WTC11 (cell line): ENCODE results near the gene OXNAD1. TPM values are rescaled to one million over a fixed set of nuclear protein-coding genes. Genes with fewer than 3 reads are reported as not detected.

Experiments
- ATAC-seq: fragments of 200-7000 bp; cut with Tn5 transposase; 2 replicates; pipeline ENCODE4 v1.10.0; 2021; ENCODE audit warnings: mild to moderate bottlenecking, moderate library complexity
- CTCF ChIA-PET: fragments of 300-600 bp; sonication (Branson Sonifier 250); formaldehyde crosslinking; loops from one replicate; lab custom pipeline; 2021; ENCODE audit warnings: antibody characterized with exemption; lab: Charles Lee
- POLR2A ChIA-PET: fragments of 350-600 bp; sonication (Branson Sonifier 250); formaldehyde crosslinking; loops from one replicate; lab custom pipeline; 2021; ENCODE audit warnings: antibody characterized with exemption; lab: Charles Lee
- DNase-seq: peaks from one replicate; pipeline ENCODE4 v3.0.0; 2021; ENCODE audit warnings: low spot score
- H3K27ac Mint-ChIP-seq: 2 replicates; pipeline ENCODE4 v1.8.0; 2021; ENCODE audit warnings: mixed read lengths
- H3K27me3 Mint-ChIP-seq: 2 replicates; pipeline ENCODE4 v1.8.0; 2021; ENCODE audit warnings: low read depth, mild to moderate bottlenecking, moderate library complexity, mixed read lengths
- H3K36me3 Mint-ChIP-seq: 2 replicates; pipeline ENCODE4 v1.8.0; 2021; ENCODE audit warnings: mixed read lengths
- H3K4me1 Mint-ChIP-seq: 2 replicates; pipeline ENCODE4 v1.8.0; 2022; ENCODE audit warnings: mixed read lengths
- H3K4me3 Mint-ChIP-seq: 2 replicates; pipeline ENCODE4 v1.8.0; 2021; ENCODE audit warnings: mild to moderate bottlenecking, moderate library complexity, mixed read lengths
- H3K9me3 Mint-ChIP-seq: 2 replicates; pipeline ENCODE4 v1.8.0; 2021; ENCODE audit warnings: mixed read lengths
- AFF4 ChIP-seq: sonication (generic); formaldehyde crosslinking; IDR thresholded peaks from 2 replicates; pipeline ENCODE4 v1.8.1; 2023; ENCODE audit warnings: mild to moderate bottlenecking, missing genetic modification reagents, borderline replicate concordance
- ARID4B ChIP-seq: sonication (generic); formaldehyde crosslinking; IDR thresholded peaks from 2 replicates; pipeline ENCODE4 v1.8.0; 2023; ENCODE audit warnings: missing genetic modification reagents, mild to moderate bottlenecking, borderline replicate concordance
- CREB1 ChIP-seq: sonication (generic); formaldehyde crosslinking; IDR thresholded peaks from 2 replicates; pipeline ENCODE4 v1.8.0; 2023; ENCODE audit warnings: mild to moderate bottlenecking, missing genetic modification reagents
- CREM ChIP-seq: sonication (generic); formaldehyde crosslinking; IDR thresholded peaks from 2 replicates; pipeline ENCODE4 v1.8.1; 2022; ENCODE audit warnings: mild to moderate bottlenecking, missing genetic modification reagents, moderate library complexity
- ELF4 ChIP-seq: sonication (generic); formaldehyde crosslinking; IDR thresholded peaks from 2 replicates; pipeline ENCODE4 v1.8.1; 2022; ENCODE audit warnings: low read depth, mild to moderate bottlenecking, moderate library complexity, missing genetic modification reagents
- GABPB1 ChIP-seq: sonication (generic); formaldehyde crosslinking; IDR thresholded peaks from 2 replicates; pipeline ENCODE4 v1.8.1; 2023; ENCODE audit warnings: mild to moderate bottlenecking, missing genetic modification reagents
- GRHL2 ChIP-seq: fragments of 250-450 bp; sonication (Bioruptor Pico); IDR thresholded peaks from 2 replicates; pipeline ENCODE4 v1.8.0; 2022; ENCODE audit warnings: mild to moderate bottlenecking, moderate library complexity; ENCODE audit not compliant: insufficient replicate concordance, severe bottlenecking
- IRF2 ChIP-seq: sonication (generic); formaldehyde crosslinking; IDR thresholded peaks from 2 replicates; pipeline ENCODE4 v1.8.0; 2022; ENCODE audit warnings: low read depth, missing genetic modification reagents, borderline replicate concordance
- JAZF1 ChIP-seq: fragments of 250-450 bp; sonication (Bioruptor Pico); IDR thresholded peaks from 2 replicates; pipeline ENCODE4 v1.9.0; 2021; ENCODE audit warnings: moderate library complexity, mild to moderate bottlenecking, inconsistent platforms
- KAT7 ChIP-seq: sonication (generic); formaldehyde crosslinking; IDR thresholded peaks from 2 replicates; pipeline ENCODE4 v1.8.1; 2023; ENCODE audit warnings: missing genetic modification reagents, mild to moderate bottlenecking, borderline replicate concordance
- MAX ChIP-seq: sonication (generic); formaldehyde crosslinking; IDR thresholded peaks from 2 replicates; pipeline ENCODE4 v1.8.0; 2022; ENCODE audit warnings: mild to moderate bottlenecking, missing genetic modification reagents
- MYBL2 ChIP-seq: sonication (generic); formaldehyde crosslinking; IDR thresholded peaks from 2 replicates; pipeline ENCODE4 v1.8.1; 2023; ENCODE audit warnings: mild to moderate bottlenecking, moderate library complexity, missing genetic modification reagents
- NFYB ChIP-seq: sonication (generic); formaldehyde crosslinking; conservative IDR thresholded peaks from 2 replicates; pipeline ENCODE4 v1.8.0; 2022; ENCODE audit warnings: low read depth, missing genetic modification reagents
- SMAD3 ChIP-seq: sonication (generic); formaldehyde crosslinking; IDR thresholded peaks from 2 replicates; pipeline ENCODE4 v1.8.0; 2022; ENCODE audit warnings: missing genetic modification reagents, mild to moderate bottlenecking, borderline replicate concordance
- SOX15 ChIP-seq: fragments of 250-450 bp; sonication (Bioruptor Pico); IDR thresholded peaks from 2 replicates; pipeline ENCODE4 v1.9.0; 2021; ENCODE audit warnings: mild to moderate bottlenecking
- SP1 ChIP-seq: sonication (generic); formaldehyde crosslinking; conservative IDR thresholded peaks from 2 replicates; pipeline ENCODE4 v1.8.1; 2022; ENCODE audit warnings: missing genetic modification reagents
- TP53 ChIP-seq: sonication (generic); formaldehyde crosslinking; IDR thresholded peaks from 2 replicates; pipeline ENCODE4 v1.8.1; 2023; ENCODE audit warnings: mild to moderate bottlenecking, missing genetic modification reagents
- USF2 ChIP-seq: sonication (generic); formaldehyde crosslinking; IDR thresholded peaks from 2 replicates; pipeline ENCODE4 v1.8.1; 2023; ENCODE audit warnings: mild to moderate bottlenecking, missing genetic modification reagents, moderate library complexity
- ZBTB21 ChIP-seq: sonication (generic); formaldehyde crosslinking; IDR thresholded peaks from 2 replicates; pipeline ENCODE4 v1.8.1; 2023; ENCODE audit warnings: mild to moderate bottlenecking, missing genetic modification reagents, borderline replicate concordance
- ZMAT4 ChIP-seq: fragments of 250-450 bp; sonication (Bioruptor Pico); IDR thresholded peaks from 2 replicates; pipeline ENCODE4 v1.9.0; 2021; ENCODE audit warnings: mild to moderate bottlenecking
- ZNF219 ChIP-seq: sonication (generic); formaldehyde crosslinking; IDR thresholded peaks from 2 replicates; pipeline ENCODE4 v1.8.0; 2023; ENCODE audit warnings: missing genetic modification reagents, mild to moderate bottlenecking, borderline replicate concordance
- ZNF232 ChIP-seq: sonication (generic); formaldehyde crosslinking; IDR thresholded peaks from 2 replicates; pipeline ENCODE4 v1.8.0; 2022; ENCODE audit warnings: mild to moderate bottlenecking, missing genetic modification reagents
- ZNF423 ChIP-seq: fragments of 250-450 bp; sonication (Bioruptor Pico); IDR thresholded peaks from 2 replicates; pipeline ENCODE4 v2.1.2; 2022; ENCODE audit warnings: mild to moderate bottlenecking, moderate library complexity
- total RNA-seq: library from RNA; stranded (reverse); gene quantifications from 3 replicates; pipeline ENCODE4 v1.2.3, GENCODE V29; 2021

OXNAD1 gene
- total RNA-seq, 1 experiment from 2014 or later, result 21.7 TPM

GRCh38 chr3:16290827-16291196 is 25.8 kb downstream of the OXNAD1 start:
- peaks cover 29% of the 10 kb centered on the region for H3K36me3 Mint-ChIP-seq
- no peak overlapping the region for H3K4me3 Mint-ChIP-seq
- POLR2A ChIA-PET, result interaction anchor here (0.9 to 1.1 kb wide), 2 partner anchors 226 to 260 kb away, joined by 3 to 4 read pairs; no protein-coding TSS in a partner anchor
- H3K27me3 Mint-ChIP-seq, result no peaks in the 10 kb centered on the region
- TF ChIP-seq ZNF232 (CRISPR knock-in tag), result no peak
- no peak for TF ChIP-seq GRHL2 (CRISPR knock-in tag)
- no peak for TF ChIP-seq ZNF423 (CRISPR knock-in tag)
- TF ChIP-seq ZBTB21 (CRISPR knock-in tag), result no peak
- TF ChIP-seq ARID4B (CRISPR knock-in tag), result no peak
- no peak for TF ChIP-seq JAZF1 (CRISPR knock-in tag)
- TF ChIP-seq SOX15 (CRISPR knock-in tag), result no peak
- TF ChIP-seq GABPB1 (CRISPR knock-in tag), result no peak
- TF ChIP-seq USF2, result no peak
- TF ChIP-seq ZMAT4 (CRISPR knock-in tag), result no peak
- no peak for TF ChIP-seq SP1 (CRISPR knock-in tag)
- TF ChIP-seq AFF4 (CRISPR knock-in tag), result no peak
- TF ChIP-seq ELF4 (CRISPR knock-in tag), result no peak
- no peak for TF ChIP-seq MYBL2 (CRISPR knock-in tag)
- H3K27ac Mint-ChIP-seq, result no peak overlapping the region
- no peaks in the 10 kb centered on the region for H3K4me1 Mint-ChIP-seq
- ATAC-seq (no peak), DNase-seq (no peak)
- CTCF ChIA-PET, result interaction anchor here (0.5 to 3.4 kb wide), 31 partner anchors 9 to 628 kb away, joined by 3 to 40 read pairs (median 4); partner anchors contain the start of genes DPH3, OXNAD1 and RFTN1
- peaks cover 10% of the 10 kb centered on the region for H3K9me3 Mint-ChIP-seq

GRCh38 chr3:16294844-16295243 is 29.8 kb downstream of the OXNAD1 start:
- Mint-ChIP-seq H3K9me3 (peaks cover 29% of the 10 kb centered on the region), H3K4me1 (peaks cover 12% of the 10 kb centered on the region), H3K36me3 (peaks cover 63% of the 10 kb centered on the region), H3K27ac (no peak overlapping the region), H3K4me3 (no peak overlapping the region), H3K27me3 (no peaks in the 10 kb centered on the region)
- CTCF ChIA-PET, result no interaction called here
- POLR2A ChIA-PET, result no interaction called here
- TF ChIP-seq TP53, result no peak
- no peak for TF ChIP-seq CREM (CRISPR knock-in tag)
- TF ChIP-seq CREB1 (CRISPR knock-in tag), result no peak
- TF ChIP-seq ZNF219 (CRISPR knock-in tag), result no peak
- TF ChIP-seq MAX (CRISPR knock-in tag), result no peak
- no peak for TF ChIP-seq NFYB
- no peak for TF ChIP-seq SMAD3
- no peak for TF ChIP-seq ZBTB21 (CRISPR knock-in tag)
- no peak for TF ChIP-seq SP1 (CRISPR knock-in tag)
- no peak for TF ChIP-seq KAT7 (CRISPR knock-in tag)
- TF ChIP-seq AFF4 (CRISPR knock-in tag), result no peak
- no peak for TF ChIP-seq IRF2 (CRISPR knock-in tag)
- no peak for DNase-seq
- no peak for ATAC-seq
